ENCODE data around the gene UBE2O.
A peak's percentile ranks its signal among the peaks of the same experiment; 100 is the strongest.

UBE2O gene

GRCh38 chr17:76410328-76410965, 42.5 kb downstream of the UBE2O start:
- DNase-seq: no peak

GRCh38 chr17:76408037-76408849, 44.7 kb downstream of the UBE2O start:
- DNase-seq: peak; percentile 36

- no peak for DNase-seq
Observed at GRCh38 chr17:76407509-76407908, 45.4 kb downstream of the UBE2O start.

- peak; percentile 63 for DNase-seq
Observed at GRCh38 chr17:76405967-76406647, 46.8 kb downstream of the UBE2O start.

- no peak for DNase-seq
Observed at GRCh38 chr17:76405607-76405966, 47.4 kb downstream of the UBE2O start.

GRCh38 chr17:76404976-76405563, 47.9 kb downstream of the UBE2O start:
- DNase-seq: no peak

- no peak for DNase-seq
Observed at GRCh38 chr17:76404256-76404655, 48.7 kb downstream of the UBE2O start.

- no peak for DNase-seq
Observed at GRCh38 chr17:76402711-76403110, 50.2 kb downstream of the UBE2O start.

GRCh38 chr17:76399175-76400172, 53.5 kb downstream of the UBE2O start:
- no peak for DNase-seq

- DNase-seq: no peak
Observed at GRCh38 chr17:76398523-76399174, 54.3 kb downstream of the UBE2O start.

GRCh38 chr17:76397687-76398522, 55.0 kb downstream of the UBE2O start:
- peak; percentile 92 for DNase-seq

- no peak for DNase-seq
Observed at GRCh38 chr17:76397184-76397583, 55.8 kb downstream of the UBE2O start.

- no peak for DNase-seq
Observed at GRCh38 chr17:76395980-76396379, 57.0 kb downstream of the UBE2O start.

- no peak for DNase-seq
Observed at GRCh38 chr17:76394166-76394565, 58.8 kb downstream of the UBE2O start.

GRCh38 chr17:76391200-76391715, 61.7 kb downstream of the UBE2O start:
- DNase-seq: no peak

- no peak for DNase-seq
Observed at GRCh38 chr17:76390003-76390421, 62.9 kb downstream of the UBE2O start.

GRCh38 chr17:76388966-76389888, 63.7 kb downstream of the UBE2O start:
- DNase-seq: no peak

GRCh38 chr17:76386966-76387765, 65.8 kb downstream of the UBE2O start:
- DNase-seq: no peak
